ENCODE results near the gene NLRC5.
"Not testable (repeated sequence)": the region's sequence is repeated elsewhere in the genome, so short reads cannot be mapped to it uniquely, and the experiment has no call there.

Gene NLRC5

DNA sequence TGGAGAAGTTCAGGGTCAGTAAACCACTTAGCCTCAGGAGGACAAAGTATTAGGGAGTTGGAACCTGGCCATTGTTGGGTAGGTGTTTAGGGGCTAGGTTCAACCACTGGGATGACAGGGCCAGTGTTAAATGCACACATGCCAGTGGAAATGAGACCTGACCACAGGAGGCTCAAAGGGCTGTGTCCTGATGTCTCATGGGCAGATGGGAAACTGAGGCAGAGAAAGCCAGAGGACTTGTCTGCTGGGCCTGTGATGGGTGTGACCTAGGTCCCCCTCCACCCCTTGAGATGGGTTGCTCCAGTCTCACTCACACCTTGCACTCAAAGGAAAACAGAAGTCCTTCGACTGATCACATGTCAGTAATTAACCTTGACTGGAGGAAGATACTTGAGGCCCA lies 119.1 kb downstream of the NLRC5 start:
- DNase-seq, result no peak

GRCh38 chr16:57109259-57110105 lies 120.1 kb downstream of the NLRC5 start:
- DNase-seq, result not testable (repeated sequence)

DNA sequence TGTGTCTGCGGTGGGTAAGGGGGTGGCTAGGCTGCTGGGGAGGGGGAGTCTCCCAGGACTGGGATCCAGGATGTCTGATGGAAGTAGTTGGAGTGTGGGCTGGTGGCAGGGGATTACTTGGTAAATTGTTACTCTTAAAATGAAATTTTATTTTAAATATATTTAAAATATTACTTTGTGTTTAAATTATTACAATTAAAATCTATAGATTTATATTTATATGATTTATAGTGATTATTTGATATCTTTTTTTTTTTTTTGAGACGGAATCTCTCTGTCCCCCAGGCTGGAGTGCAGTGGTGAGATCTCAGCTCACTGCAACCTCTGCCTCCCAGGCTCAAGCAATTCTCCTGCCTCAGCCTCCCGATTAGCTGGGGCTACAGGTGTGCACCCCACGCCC lies 121.6 kb downstream of the NLRC5 start:
- no peak for DNase-seq

DNA sequence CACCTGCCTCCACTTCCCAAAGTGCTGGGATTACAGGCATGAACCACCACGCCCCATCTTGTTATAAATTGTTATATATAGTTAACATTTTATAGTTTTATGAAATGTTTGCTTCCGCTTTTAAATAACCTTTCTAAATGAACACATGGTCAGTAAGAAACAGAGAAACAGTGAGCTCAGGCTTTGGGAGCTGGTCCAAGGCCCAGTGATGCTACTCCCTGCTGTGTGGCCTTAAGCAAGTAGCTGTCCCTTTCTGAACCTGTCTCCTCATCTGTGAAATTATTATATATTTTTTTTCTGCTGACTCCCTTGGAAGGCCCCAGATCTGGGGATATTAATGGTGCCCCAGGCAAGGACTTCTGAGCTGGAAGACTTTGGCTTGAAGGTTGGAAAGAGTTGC lies 122.1 kb downstream of the NLRC5 start:
- DNase-seq, result no peak

GRCh38 chr16:57112403-57113041 lies 123.2 kb downstream of the NLRC5 start:
- no peak for DNase-seq

DNA sequence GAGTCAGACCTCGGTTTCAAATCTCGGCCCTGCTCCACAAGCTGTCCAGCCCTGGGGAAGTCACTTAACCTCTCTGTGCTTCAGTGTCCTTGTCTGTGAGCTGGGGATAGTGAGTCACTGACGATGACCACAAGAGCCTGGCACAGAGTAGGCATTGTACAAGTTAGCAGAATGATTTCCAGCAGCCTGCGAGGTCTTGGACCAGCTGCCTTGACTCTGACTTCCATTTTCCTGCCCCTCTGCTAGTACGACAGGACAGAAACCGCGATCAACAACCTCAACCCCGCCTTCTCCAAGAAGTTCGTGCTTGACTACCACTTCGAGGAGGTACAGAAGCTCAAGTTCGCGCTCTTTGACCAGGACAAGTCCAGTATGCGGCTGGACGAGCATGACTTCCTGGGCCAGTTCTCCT lies 123.7 kb downstream of the NLRC5 start:
- DNase-seq, result no peak

GRCh38 chr16:57113664-57114063 lies 124.3 kb downstream of the NLRC5 start:
- DNase-seq, result no peak

DNA sequence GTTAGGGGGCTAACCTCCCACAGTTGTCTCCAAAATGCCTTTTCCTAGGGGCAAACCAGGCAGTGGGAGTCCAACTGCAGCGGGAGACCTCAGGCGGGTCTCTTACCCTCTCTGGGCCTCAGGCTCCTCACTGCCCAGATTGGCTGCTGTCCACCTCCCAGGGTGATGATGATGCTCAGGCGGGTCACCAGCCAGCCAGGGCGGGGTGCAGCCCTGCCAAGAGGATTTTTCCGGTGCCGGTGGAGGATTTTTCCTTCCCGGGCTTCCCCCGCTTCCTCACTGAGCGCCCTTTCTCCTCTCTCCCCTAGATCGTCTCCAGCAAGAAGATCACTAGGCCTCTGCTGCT lies 125.8 kb downstream of the NLRC5 start:
- no peak for DNase-seq

GRCh38 chr16:57115514-57116182 lies 126.3 kb downstream of the NLRC5 start:
- no peak for DNase-seq

DNA sequence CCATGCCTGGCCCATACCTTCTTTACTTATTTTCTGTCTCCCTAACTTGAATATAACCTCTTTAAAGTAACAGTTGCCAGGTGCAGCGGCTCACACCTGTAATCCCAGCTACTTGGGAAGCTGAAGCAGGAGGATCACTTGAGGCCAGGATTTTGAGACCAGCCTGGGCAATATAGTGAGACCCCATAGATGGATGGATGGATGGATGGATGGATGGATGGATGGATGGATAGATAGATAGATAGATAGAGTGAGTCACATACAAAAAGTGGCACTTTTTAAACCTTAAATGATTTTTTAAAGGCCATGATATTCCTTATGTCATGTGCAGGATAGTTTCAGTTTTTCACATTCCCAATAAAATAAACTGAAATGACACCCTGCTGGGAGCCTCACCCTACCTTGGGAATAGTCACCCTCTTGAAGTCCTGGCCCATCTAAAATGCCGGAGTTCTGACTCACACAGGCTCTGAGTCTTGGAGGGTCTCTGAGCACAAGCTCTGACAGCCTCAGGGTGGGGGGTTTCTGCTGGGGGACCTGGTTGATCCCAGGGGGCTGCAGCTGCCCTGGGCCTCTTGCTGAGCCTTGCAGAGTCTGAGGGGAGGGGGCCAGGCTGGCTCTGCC lies 129.2 kb downstream of the NLRC5 start:
- DNase-seq, result no peak

DNA sequence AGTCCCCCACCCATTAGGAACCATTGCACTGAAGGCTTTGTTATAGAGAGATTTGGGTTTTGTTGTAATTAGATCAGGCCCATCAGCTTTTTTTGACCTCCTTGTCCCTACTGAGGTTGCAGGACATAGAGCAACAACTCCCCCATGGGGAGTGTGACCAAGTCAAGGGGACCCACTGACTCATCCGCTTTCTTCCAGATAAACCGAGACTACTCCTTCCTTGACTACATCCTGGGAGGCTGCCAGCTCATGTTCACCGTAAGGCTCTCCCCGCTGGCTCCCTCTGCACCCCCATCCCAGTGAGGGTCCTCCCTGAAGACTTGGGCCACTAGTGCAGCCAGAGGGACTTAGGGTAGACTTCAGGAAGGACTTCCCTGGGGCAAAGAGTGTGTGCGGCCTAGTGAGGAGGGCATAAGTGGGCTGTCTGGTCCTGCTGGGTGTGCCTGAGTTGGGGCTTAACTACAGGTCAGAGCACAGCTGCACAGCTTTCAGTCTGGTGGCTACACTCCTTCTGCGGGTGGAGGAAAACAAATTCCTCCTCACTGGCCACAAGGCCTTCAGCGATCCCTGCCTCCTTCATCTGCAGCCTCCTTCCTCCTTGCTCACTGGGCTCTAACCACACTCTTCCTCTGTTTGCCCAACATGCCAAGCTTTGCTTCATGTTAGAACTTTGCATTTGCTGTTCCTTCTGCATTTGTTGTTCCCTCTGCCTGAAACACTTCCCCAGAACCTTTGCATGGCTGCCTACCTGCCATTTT lies 134.0 kb downstream of the NLRC5 start:
- DNase-seq, result no peak

DNA sequence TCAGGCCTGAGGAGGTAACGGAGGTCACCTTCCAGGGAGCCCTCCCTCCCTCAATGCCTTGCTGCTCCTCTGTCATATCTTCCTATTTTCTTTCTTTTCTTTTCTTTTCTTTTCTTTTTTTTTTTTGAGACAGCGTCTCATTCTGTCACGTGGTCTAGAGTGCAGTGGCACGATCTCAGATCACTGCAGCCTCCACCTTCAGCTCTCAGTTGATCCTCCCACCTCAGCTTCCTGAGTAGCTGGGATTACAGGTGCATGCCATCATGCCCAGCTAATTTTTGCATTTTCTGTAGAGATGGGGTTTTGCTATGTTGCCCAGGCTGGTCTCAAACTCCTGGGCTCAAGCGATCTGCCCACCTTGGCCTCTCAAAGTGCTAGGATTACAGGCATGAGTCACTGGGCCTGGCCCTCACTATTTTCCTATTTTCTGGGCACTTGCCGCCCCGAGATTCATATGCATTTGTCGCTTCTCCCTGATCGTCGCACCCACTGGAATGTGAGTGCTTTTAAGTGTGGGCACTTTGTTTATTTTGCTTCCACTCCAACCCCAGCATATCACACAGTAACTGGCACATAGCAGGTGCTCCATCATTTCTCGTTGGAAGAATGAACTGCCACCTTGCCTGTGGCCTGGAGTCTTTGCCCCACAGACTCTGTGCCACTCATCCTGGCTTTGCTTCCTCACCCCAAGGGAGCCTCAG lies 134.8 kb downstream of the NLRC5 start:
- no peak for DNase-seq

GRCh38 chr16:57125376-57125775 lies 136.0 kb downstream of the NLRC5 start:
- no peak for DNase-seq

GRCh38 chr16:57125969-57126368 lies 136.6 kb downstream of the NLRC5 start:
- DNase-seq, result no peak

DNA sequence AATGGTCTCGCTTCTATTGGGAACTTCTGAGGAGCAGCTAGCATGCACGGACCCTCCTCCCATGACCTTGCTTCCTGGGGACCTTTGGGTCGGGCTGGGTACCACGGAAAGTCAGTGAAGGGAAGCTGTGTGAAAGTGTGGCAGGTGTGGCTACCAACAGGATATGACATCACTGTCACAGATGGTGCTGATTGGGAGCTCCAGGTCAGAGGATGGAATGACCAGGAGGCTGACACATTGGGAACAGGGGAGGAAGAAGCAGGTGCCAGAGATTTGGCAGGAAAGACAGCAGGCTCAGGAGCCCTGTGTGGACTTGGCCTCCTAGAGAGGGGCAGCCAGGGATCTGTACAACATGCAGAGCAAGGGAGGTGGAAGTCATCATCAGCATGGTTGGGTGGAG lies 137.1 kb downstream of the NLRC5 start:
- DNase-seq, result no peak

DNA sequence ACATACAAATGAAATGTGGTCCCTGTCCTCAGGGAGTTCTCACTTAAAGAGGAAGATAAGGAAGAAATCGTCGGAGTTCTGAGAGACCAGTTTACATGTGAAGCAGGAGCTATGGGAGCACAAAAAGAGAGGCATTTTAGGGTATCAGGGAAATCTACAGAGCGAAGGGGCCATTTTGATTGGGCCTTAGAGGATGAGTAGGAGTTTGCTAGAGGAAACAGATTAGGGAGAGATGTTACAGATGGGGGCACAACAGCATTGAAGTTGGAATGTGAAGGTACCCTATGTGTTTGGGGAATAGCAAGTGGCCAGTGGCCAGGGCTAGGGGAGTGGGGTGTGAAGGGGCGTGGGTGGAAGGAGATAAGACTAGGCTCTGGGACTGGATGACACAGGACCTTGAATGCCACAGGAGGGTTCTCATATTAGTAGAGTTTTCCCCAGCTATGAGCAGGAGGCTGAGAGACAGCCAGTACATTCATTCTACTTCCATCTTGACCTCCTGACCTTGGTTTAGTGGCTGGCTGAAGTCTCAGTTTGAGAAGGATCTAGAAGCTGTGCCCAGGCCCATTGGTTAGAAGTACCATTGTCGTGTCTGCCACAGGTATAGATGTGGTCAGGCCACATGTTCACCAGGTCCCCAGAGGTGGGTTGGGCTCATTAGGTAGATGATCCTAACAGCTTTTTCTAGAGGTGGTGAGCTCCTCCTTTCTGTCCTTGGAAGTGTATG lies 137.8 kb downstream of the NLRC5 start:
- DNase-seq, result no peak

DNA sequence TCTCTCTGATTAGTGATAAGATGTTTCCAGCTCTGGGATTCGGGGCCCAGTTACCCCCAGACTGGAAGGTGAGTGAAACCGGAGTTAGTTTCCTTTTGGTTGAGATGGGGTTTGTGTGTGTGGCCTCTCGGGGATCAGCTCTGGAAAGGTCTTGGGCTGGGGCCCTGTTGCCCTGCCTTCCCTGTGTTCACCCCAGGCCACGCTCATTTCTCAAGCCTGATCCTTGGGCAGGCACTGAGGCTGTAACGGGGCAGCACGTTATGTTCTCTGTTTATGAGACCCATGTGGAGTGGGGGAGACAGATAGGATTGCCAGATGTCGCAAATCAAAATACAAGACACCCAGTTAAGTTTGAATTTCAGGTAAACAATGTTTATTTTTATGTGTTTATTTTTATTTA lies 138.5 kb downstream of the NLRC5 start:
- DNase-seq, result no peak

DNA sequence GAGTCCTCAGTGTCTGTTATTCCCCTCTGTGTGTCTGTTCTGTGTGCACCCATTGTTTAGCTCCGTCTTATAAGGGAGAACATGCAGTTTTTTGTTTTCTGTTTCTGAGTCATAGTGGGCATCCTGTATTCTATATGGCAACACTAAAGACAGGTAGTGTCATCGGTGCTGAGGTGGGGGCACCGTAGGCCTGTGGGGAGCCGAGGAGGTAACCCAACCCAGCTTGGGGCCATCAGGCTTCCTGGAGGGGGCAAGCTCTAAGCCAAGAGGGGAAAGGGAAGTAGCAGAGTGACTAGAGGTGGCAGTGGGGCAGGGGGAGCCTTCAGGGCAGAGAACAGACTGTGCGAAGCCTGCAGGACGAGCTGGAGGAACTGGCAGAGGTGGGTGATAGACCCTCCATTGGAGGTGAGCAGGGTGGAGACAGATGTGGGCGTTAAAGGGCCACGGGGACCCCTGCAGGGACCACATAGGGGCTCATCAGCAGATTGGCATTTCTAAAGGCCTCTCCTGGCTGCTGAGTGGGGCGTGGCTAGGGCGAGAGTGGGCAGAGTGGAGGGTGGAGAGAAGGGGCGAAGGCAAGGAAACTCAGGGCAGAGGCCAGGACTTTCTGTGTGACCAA lies 139.5 kb downstream of the NLRC5 start:
- DNase-seq, result no peak

DNA sequence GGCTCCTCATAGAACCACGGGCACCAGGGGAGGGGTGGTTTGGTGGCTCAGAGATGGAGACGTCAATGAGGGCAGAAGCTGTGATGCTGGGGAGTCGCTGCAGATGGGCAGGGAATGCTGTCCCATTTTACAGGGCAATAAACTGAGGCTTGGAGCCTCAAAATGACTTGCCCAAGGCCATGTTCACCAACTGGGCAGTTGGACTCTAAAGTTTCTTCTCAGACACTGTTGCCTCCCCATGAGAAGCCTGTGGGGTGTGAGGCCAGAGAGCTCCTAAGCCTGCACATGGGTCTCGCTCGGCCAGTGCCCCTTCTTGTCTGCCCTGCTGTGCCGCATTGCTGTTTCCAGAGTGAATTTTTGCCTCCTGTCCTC lies 141.6 kb downstream of the NLRC5 start:
- no peak for DNase-seq

- no peak for DNase-seq
Measured at GRCh38 chr16:57131351-57131970, 142.1 kb downstream of the NLRC5 start.

- no peak for DNase-seq
Measured at GRCh38 chr16:57132470-57132869, 143.1 kb downstream of the NLRC5 start.

Data from inflammatory macrophage treated with lipopolysaccharide for 1 hour (primary cell).